ENCODE results near the gene CDH4. TPM values are rescaled to one million over a fixed set of nuclear protein-coding genes. Genes with fewer than 3 reads are reported as not detected.
"Not testable (repeated sequence)": the region's sequence is repeated elsewhere in the genome, so short reads cannot be mapped to it uniquely, and the experiment has no call there.

Gene CDH4
- polyA plus RNA-seq, 1 donor, result 1.2 TPM

GRCh38 chr20:61253640-61254511, 1.8 kb downstream of the CDH4 start:
- DNase-seq (ENCODE audit: low read depth), result no peak

- no peak for DNase-seq (ENCODE audit: low read depth)
Observed at GRCh38 chr20:61254881-61255626, 3.0 kb downstream of the CDH4 start.

GRCh38 chr20:61256365-61256764, 4.3 kb downstream of the CDH4 start:
- DNase-seq (ENCODE audit: low read depth), result no peak

GRCh38 chr20:61256824-61257223, 4.8 kb downstream of the CDH4 start:
- DNase-seq (ENCODE audit: low read depth), result no peak

GRCh38 chr20:61257611-61258010, 5.5 kb downstream of the CDH4 start:
- DNase-seq (ENCODE audit: low read depth), result no peak

- no peak for DNase-seq (ENCODE audit: low read depth)
Observed at GRCh38 chr20:61259741-61260140, 7.7 kb downstream of the CDH4 start.

- no peak for DNase-seq (ENCODE audit: low read depth)
Observed at GRCh38 chr20:61260905-61261304, 8.8 kb downstream of the CDH4 start.

GRCh38 chr20:61262036-61262435, 10.0 kb downstream of the CDH4 start:
- no peak for DNase-seq (ENCODE audit: low read depth)

GRCh38 chr20:61262514-61262913, 10.5 kb downstream of the CDH4 start:
- DNase-seq (ENCODE audit: low read depth), result no peak

GRCh38 chr20:61263084-61263695, 11.1 kb downstream of the CDH4 start:
- DNase-seq (ENCODE audit: low read depth), result no peak

- no peak for DNase-seq (ENCODE audit: low read depth)
Observed at GRCh38 chr20:61263938-61264337, 11.9 kb downstream of the CDH4 start.

- no peak for DNase-seq (ENCODE audit: low read depth)
Observed at GRCh38 chr20:61267241-61267640, 15.2 kb downstream of the CDH4 start.

- no peak for DNase-seq (ENCODE audit: low read depth)
Observed at GRCh38 chr20:61268024-61268423, 16.0 kb downstream of the CDH4 start.

GRCh38 chr20:61271312-61272231, 19.5 kb downstream of the CDH4 start:
- no peak for DNase-seq (ENCODE audit: low read depth)

GRCh38 chr20:61273024-61273423, 21.0 kb downstream of the CDH4 start:
- DNase-seq (ENCODE audit: low read depth), result not testable (repeated sequence)

GRCh38 chr20:61273666-61274065, 21.6 kb downstream of the CDH4 start:
- DNase-seq (ENCODE audit: low read depth), result not testable (repeated sequence)

GRCh38 chr20:61274326-61274725, 22.3 kb downstream of the CDH4 start:
- no peak for DNase-seq (ENCODE audit: low read depth)

GRCh38 chr20:61278296-61278695, 26.2 kb downstream of the CDH4 start:
- DNase-seq (ENCODE audit: low read depth), result no peak

- DNase-seq (ENCODE audit: low read depth), result no peak
Observed at GRCh38 chr20:61279621-61280150, 27.6 kb downstream of the CDH4 start.

- no peak for DNase-seq (ENCODE audit: low read depth)
Observed at GRCh38 chr20:61280217-61280980, 28.3 kb downstream of the CDH4 start.

Measured in forelimb muscle (tissue), 1 donor.